Measurements from ENCODE around the gene FUBP3.

GRCh38 chr9:130542038-130542437 is 37.3 kb upstream of the FUBP3 start:
- TF ChIP-seq CTCF (IDR thresholded peaks at IDR 0.05) (no peak), POLR2A (IDR thresholded peaks at IDR 0.05) (no peak)
